ENCODE measurements around the gene FXR1.
"Not testable (repeated sequence)": the region's sequence is repeated elsewhere in the genome, so short reads cannot be mapped to it uniquely, and the experiment has no call there.

The FXR1 gene

GRCh38 chr3:180990505-180990904, 78.0 kb downstream of the FXR1 start:
- H3K4me3 ChIP-seq (ENCODE audit: control insufficient read depth, low read depth, low read length), result peak overlapping the region; percentile 68; the same call in 1 of the 2 replicates
- no peak for TF ChIP-seq CTCF (IDR thresholded peaks at IDR 0.05; ENCODE audit: control insufficient read depth, insufficient read depth, low read depth, low read length, missing control alignments)
- no peak for DNase-seq (ENCODE audit: low read depth)

DNA sequence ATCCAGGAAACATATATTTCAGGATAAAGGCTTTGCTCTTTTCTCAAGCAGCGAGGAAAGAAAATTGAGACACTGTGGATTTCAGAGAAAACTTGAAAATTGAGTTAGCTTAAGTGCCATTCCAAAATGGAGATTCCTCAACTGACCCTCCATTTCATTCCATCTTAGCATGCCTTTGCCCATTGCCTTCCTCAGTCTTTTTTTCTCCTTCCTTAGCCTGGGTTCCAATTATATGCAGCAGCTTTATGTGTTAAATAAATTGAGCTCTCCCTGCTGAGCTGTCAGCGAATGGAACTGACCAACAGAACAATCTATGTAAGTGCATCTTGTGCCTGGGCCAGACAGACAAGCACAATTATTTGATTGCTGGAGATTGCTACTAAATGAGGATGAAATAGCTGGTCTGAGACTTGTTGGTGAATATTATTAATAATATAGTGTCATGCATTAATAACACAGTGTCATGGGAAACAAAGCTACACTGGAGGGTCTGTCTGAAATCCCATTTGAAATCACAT, 84.0 kb downstream of the FXR1 start:
- no peak for TF ChIP-seq CTCF (IDR thresholded peaks at IDR 0.05; ENCODE audit: control insufficient read depth, insufficient read depth, low read depth, low read length, missing control alignments)
- H3K4me3 ChIP-seq (ENCODE audit: control insufficient read depth, low read depth, low read length), result no peak overlapping the region
- no peak for DNase-seq (ENCODE audit: low read depth)

DNA sequence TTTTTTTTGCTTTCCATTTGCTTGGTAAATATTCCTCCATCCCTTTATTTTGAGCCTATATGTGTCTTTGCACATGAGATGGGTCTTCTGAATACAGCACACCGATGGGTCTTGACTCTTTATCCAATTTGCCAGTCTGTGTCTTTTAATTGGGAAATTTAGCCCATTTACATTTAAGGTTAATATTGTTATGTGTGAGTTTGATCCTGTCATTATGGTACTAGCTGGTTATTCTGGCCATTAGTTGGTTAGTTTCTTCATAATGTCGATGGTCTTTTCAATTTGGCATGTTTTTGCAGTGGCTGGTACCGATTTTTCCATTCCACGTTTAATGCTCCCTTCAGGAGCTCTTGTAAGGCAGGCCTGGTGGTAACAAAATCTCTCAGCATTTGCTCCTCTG, 89.9 kb downstream of the FXR1 start:
- DNase-seq (ENCODE audit: low read depth); H3K4me3 ChIP-seq (ENCODE audit: control insufficient read depth, low read depth, low read length): not testable (repeated sequence)

- not testable (repeated sequence) for H3K4me3 ChIP-seq (ENCODE audit: control insufficient read depth, low read depth, low read length); DNase-seq (ENCODE audit: low read depth)
Observed at GRCh38 chr3:181003469-181003868, 91.0 kb downstream of the FXR1 start.

DNA sequence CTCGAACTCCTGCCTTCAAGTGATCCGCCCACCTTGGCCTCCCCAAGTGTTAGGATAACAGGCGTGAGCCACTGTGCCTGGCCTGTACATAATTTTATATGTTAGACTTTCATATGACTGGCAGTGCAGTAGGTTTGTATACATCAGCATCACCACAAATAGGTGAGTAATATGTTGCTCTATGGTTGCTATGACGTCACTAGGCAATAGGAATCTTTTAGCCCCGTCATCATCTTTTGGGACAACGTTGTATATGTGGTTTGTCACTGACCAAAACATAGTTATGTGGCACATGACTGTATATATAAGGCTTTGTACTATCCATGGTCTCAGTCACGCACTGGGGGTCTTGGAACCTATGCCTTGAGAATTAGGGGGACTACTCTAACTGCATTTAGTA, 94.1 kb downstream of the FXR1 start:
- DNase-seq (ENCODE audit: low read depth), result no peak
- H3K4me3 ChIP-seq (ENCODE audit: control insufficient read depth, low read depth, low read length), result no peak overlapping the region
- no peak for TF ChIP-seq CTCF (IDR thresholded peaks at IDR 0.05; ENCODE audit: control insufficient read depth, insufficient read depth, low read depth, low read length, missing control alignments)

- DNase-seq (ENCODE audit: low read depth), result no peak
- H3K4me3 ChIP-seq (ENCODE audit: control insufficient read depth, low read depth, low read length), result no peak overlapping the region
- no peak for TF ChIP-seq CTCF (IDR thresholded peaks at IDR 0.05; ENCODE audit: control insufficient read depth, insufficient read depth, low read depth, low read length, missing control alignments)
Observed at GRCh38 chr3:181007262-181007661, 94.8 kb downstream of the FXR1 start.

DNA sequence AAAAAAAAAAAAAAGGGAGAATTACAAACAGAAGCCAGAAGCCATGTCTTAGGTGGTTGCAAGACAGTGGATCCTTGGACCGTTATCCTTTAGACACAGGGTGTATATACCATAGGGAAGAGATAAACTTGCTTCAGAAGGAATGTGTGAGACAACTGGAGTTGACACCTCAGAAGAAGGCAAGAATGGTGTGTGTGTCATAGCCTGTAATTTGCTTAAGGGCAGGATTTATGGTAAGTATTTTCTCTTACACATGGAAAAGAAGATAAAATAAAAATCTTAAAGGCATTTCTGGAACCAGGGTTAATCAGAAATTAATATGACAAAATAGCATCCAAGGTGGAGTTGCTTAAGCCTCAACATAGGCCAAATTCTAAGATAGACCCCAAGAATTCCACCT, 96.3 kb downstream of the FXR1 start:
- TF ChIP-seq CTCF (IDR thresholded peaks at IDR 0.05; ENCODE audit: control insufficient read depth, insufficient read depth, low read depth, low read length, missing control alignments), result no peak
- H3K4me3 ChIP-seq (ENCODE audit: control insufficient read depth, low read depth, low read length), result no peak overlapping the region
- DNase-seq (ENCODE audit: low read depth), result no peak

DNA sequence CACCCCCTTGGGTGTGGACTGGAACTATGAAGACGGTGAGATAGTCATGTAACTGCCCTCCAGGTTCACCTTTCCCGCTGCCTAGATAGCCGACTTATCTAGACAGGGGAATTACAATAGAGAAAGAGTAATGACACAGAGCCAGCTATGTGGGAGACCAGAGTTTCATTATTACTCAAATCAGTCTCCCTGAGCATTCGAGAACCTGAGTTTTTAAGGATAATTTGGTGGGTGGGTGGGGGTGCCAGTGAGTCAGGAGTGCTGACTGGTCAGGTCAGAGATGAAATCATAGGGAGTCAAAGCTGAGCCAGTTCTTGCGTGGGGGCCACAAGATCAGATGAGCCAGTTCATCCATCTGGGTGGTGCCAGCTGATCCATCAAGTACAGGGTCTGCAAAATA, 96.8 kb downstream of the FXR1 start:
- no peak overlapping the region for H3K4me3 ChIP-seq (ENCODE audit: control insufficient read depth, low read depth, low read length)
- TF ChIP-seq CTCF (IDR thresholded peaks at IDR 0.05; ENCODE audit: control insufficient read depth, insufficient read depth, low read depth, low read length, missing control alignments), result no peak
- DNase-seq (ENCODE audit: low read depth), result no peak

Measured in AG09309 (cell line).